ENCODE results near the gene CARHSP1.
A peak's percentile ranks its signal among the peaks of the same experiment; 100 is the strongest.

The CARHSP1 gene

GRCh38 chr16:8894736-8895334 lies 26.0 kb upstream of the CARHSP1 start:
- FAIRE-seq = no peak
- DNase-seq (ENCODE audit: insufficient read length, low spot score) = no peak
- no peak for TF ChIP-seq SPI1 (IDR thresholded peaks at IDR 0.05; ENCODE audit: low read depth, low read length)
- no peak for TF ChIP-seq TAF1 (IDR thresholded peaks at IDR 0.05; ENCODE audit: low read depth, low read length)
- no peak for TF ChIP-seq POU2F2 (IDR thresholded peaks at IDR 0.05; ENCODE audit: low read depth, low read length)
- no peak for TF ChIP-seq POLR2A (IDR thresholded peaks at IDR 0.05; ENCODE audit: low read depth, low read length)
- no peak for TF ChIP-seq PAX5 (IDR thresholded peaks at IDR 0.05; ENCODE audit: insufficient read depth, low read length, severe bottlenecking)
- TF ChIP-seq POLR2AphosphoS5 (IDR thresholded peaks at IDR 0.05; ENCODE audit: low read depth, low read length) = no peak

- DNase-seq (ENCODE audit: insufficient read length, low spot score) (no peak), FAIRE-seq (no peak)
- no peak for TF ChIP-seq POLR2A (IDR thresholded peaks at IDR 0.05; ENCODE audit: low read depth, low read length)
- TF ChIP-seq POLR2AphosphoS5 (IDR thresholded peaks at IDR 0.05; ENCODE audit: low read depth, low read length) = no peak
- TF ChIP-seq SPI1 (IDR thresholded peaks at IDR 0.05; ENCODE audit: low read depth, low read length) = no peak
- TF ChIP-seq PAX5 (IDR thresholded peaks at IDR 0.05; ENCODE audit: insufficient read depth, low read length, severe bottlenecking) = no peak
- no peak for TF ChIP-seq TAF1 (IDR thresholded peaks at IDR 0.05; ENCODE audit: low read depth, low read length)
- TF ChIP-seq POU2F2 (IDR thresholded peaks at IDR 0.05; ENCODE audit: low read depth, low read length) = no peak
Observed at GRCh38 chr16:8893976-8894690, 25.3 kb upstream of the CARHSP1 start.

- FAIRE-seq (peak; percentile 40), DNase-seq (ENCODE audit: insufficient read length, low spot score) (no peak)
- TF ChIP-seq POLR2AphosphoS5 (IDR thresholded peaks at IDR 0.05; ENCODE audit: low read depth, low read length) (no peak), SPI1 (IDR thresholded peaks at IDR 0.05; ENCODE audit: low read depth, low read length) (no peak), POLR2A (IDR thresholded peaks at IDR 0.05; ENCODE audit: low read depth, low read length) (no peak), POU2F2 (IDR thresholded peaks at IDR 0.05; ENCODE audit: low read depth, low read length) (no peak), TAF1 (IDR thresholded peaks at IDR 0.05; ENCODE audit: low read depth, low read length) (no peak), PAX5 (IDR thresholded peaks at IDR 0.05; ENCODE audit: insufficient read depth, low read length, severe bottlenecking) (no peak)
Observed at GRCh38 chr16:8893426-8893825, 24.6 kb upstream of the CARHSP1 start.

GRCh38 chr16:8892101-8892575 lies 23.3 kb upstream of the CARHSP1 start:
- no peak for FAIRE-seq
- TF ChIP-seq SPI1 (IDR thresholded peaks at IDR 0.05; ENCODE audit: low read depth, low read length) = no peak
- peak; percentile 37; the same call in 1 of the 2 replicates for TF ChIP-seq POLR2AphosphoS5 (IDR thresholded peaks at IDR 0.05; ENCODE audit: low read depth, low read length)
- TF ChIP-seq PAX5 (IDR thresholded peaks at IDR 0.05; ENCODE audit: insufficient read depth, low read length, severe bottlenecking) = no peak
- no peak for TF ChIP-seq POU2F2 (IDR thresholded peaks at IDR 0.05; ENCODE audit: low read depth, low read length)
- TF ChIP-seq TAF1 (IDR thresholded peaks at IDR 0.05; ENCODE audit: low read depth, low read length) = no peak
- TF ChIP-seq POLR2A (IDR thresholded peaks at IDR 0.05; ENCODE audit: low read depth, low read length) = no peak
- no peak for DNase-seq (ENCODE audit: insufficient read length, low spot score)

GRCh38 chr16:8890549-8890921 lies 21.7 kb upstream of the CARHSP1 start:
- DNase-seq (ENCODE audit: insufficient read length, low spot score) (no peak), FAIRE-seq (peak; percentile 16)
- TF ChIP-seq TAF1 (IDR thresholded peaks at IDR 0.05; ENCODE audit: low read depth, low read length) = no peak
- TF ChIP-seq POU2F2 (IDR thresholded peaks at IDR 0.05; ENCODE audit: low read depth, low read length) = no peak
- no peak for TF ChIP-seq PAX5 (IDR thresholded peaks at IDR 0.05; ENCODE audit: insufficient read depth, low read length, severe bottlenecking)
- no peak for TF ChIP-seq POLR2A (IDR thresholded peaks at IDR 0.05; ENCODE audit: low read depth, low read length)
- no peak for TF ChIP-seq SPI1 (IDR thresholded peaks at IDR 0.05; ENCODE audit: low read depth, low read length)

GRCh38 chr16:8889893-8890548 lies 21.2 kb upstream of the CARHSP1 start:
- no peak for FAIRE-seq
- no peak for TF ChIP-seq POU2F2 (IDR thresholded peaks at IDR 0.05; ENCODE audit: low read depth, low read length)
- no peak for TF ChIP-seq TAF1 (IDR thresholded peaks at IDR 0.05; ENCODE audit: low read depth, low read length)
- TF ChIP-seq PAX5 (IDR thresholded peaks at IDR 0.05; ENCODE audit: insufficient read depth, low read length, severe bottlenecking) = no peak
- TF ChIP-seq SPI1 (IDR thresholded peaks at IDR 0.05; ENCODE audit: low read depth, low read length) = no peak
- no peak; the same call in 1 of the 2 replicates for TF ChIP-seq POLR2AphosphoS5 (IDR thresholded peaks at IDR 0.05; ENCODE audit: low read depth, low read length)
- no peak for TF ChIP-seq POLR2A (IDR thresholded peaks at IDR 0.05; ENCODE audit: low read depth, low read length)

GRCh38 chr16:8888951-8889892 lies 20.4 kb upstream of the CARHSP1 start:
- TF ChIP-seq POU2F2 (IDR thresholded peaks at IDR 0.05; ENCODE audit: low read depth, low read length) (no peak), POLR2A (IDR thresholded peaks at IDR 0.05; ENCODE audit: low read depth, low read length) (no peak), POLR2AphosphoS5 (IDR thresholded peaks at IDR 0.05; ENCODE audit: low read depth, low read length) (no peak; the same call in 1 of the 2 replicates), PAX5 (IDR thresholded peaks at IDR 0.05; ENCODE audit: insufficient read depth, low read length, severe bottlenecking) (no peak), TAF1 (IDR thresholded peaks at IDR 0.05; ENCODE audit: low read depth, low read length) (no peak), SPI1 (IDR thresholded peaks at IDR 0.05; ENCODE audit: low read depth, low read length) (no peak)
- FAIRE-seq = no peak
- DNase-seq (ENCODE audit: insufficient read length, low spot score) = no peak

More at GRCh38 chr16:8889893-8890548, 21.2 kb upstream of the CARHSP1 start:
- no peak for DNase-seq (ENCODE audit: insufficient read length, low spot score)

GRCh38 chr16:8887952-8888560 lies 19.2 kb upstream of the CARHSP1 start:
- DNase-seq (ENCODE audit: insufficient read length, low spot score) (no peak), FAIRE-seq (no peak)
- TF ChIP-seq TAF1 (IDR thresholded peaks at IDR 0.05; ENCODE audit: low read depth, low read length) (no peak), SPI1 (IDR thresholded peaks at IDR 0.05; ENCODE audit: low read depth, low read length) (no peak), POU2F2 (IDR thresholded peaks at IDR 0.05; ENCODE audit: low read depth, low read length) (no peak), POLR2AphosphoS5 (IDR thresholded peaks at IDR 0.05; ENCODE audit: low read depth, low read length) (no peak; the same call in 1 of the 2 replicates)
